GM18502 (cell line): ENCODE measurements around the gene C13orf46.

ENCODE experiments used
- ATAC-seq: cut with Tn5 transposase; IDR thresholded peaks from one replicate; pipeline ENCODE4 v1.9.1; 2021; ENCODE audit warnings: mild to moderate bottlenecking; ENCODE audit not compliant: unreplicated experiment, poor library complexity

C13orf46 gene

GRCh38 chr13:113927661-113928581, 46.0 kb downstream of the C13orf46 start:
- ATAC-seq, result no peak

- no peak for ATAC-seq
Observed at GRCh38 chr13:113926951-113927660, 46.8 kb downstream of the C13orf46 start.

- no peak for ATAC-seq
Observed at GRCh38 chr13:113926301-113926761, 47.5 kb downstream of the C13orf46 start.

- ATAC-seq, result no peak
Observed at GRCh38 chr13:113924184-113924901, 49.5 kb downstream of the C13orf46 start.

- ATAC-seq, result no peak
Observed at GRCh38 chr13:113923376-113924063, 50.4 kb downstream of the C13orf46 start.

- ATAC-seq, result no peak
Observed at GRCh38 chr13:113922412-113923118, 51.3 kb downstream of the C13orf46 start.

GRCh38 chr13:113921763-113922162, 52.1 kb downstream of the C13orf46 start:
- ATAC-seq, result no peak

GRCh38 chr13:113920606-113921286, 53.1 kb downstream of the C13orf46 start:
- no peak for ATAC-seq

- no peak for ATAC-seq
Observed at GRCh38 chr13:113919761-113920559, 53.9 kb downstream of the C13orf46 start.

GRCh38 chr13:113918981-113919701, 54.7 kb downstream of the C13orf46 start:
- ATAC-seq, result no peak

GRCh38 chr13:113918580-113918979, 55.3 kb downstream of the C13orf46 start:
- no peak for ATAC-seq

GRCh38 chr13:113917594-113918371, 56.1 kb downstream of the C13orf46 start:
- no peak for ATAC-seq

GRCh38 chr13:113917096-113917495, 56.8 kb downstream of the C13orf46 start:
- no peak for ATAC-seq

- ATAC-seq, result no peak
Observed at GRCh38 chr13:113916330-113916815, 57.5 kb downstream of the C13orf46 start.

GRCh38 chr13:113915786-113916329, 58.0 kb downstream of the C13orf46 start:
- ATAC-seq, result no peak

- no peak for ATAC-seq
Observed at GRCh38 chr13:113915012-113915763, 58.7 kb downstream of the C13orf46 start.
